GM12878 (cell line): ENCODE results near the gene ATAD3A.

ENCODE experiments used
- BRCA1 ChIP-seq: IDR thresholded peaks from 2 replicates; pipeline ENCODE4 v1.6.1; 2011; ENCODE audit warnings: low read depth, low read length, improper control_type of control experiment
- EZH2 ChIP-seq: IDR thresholded peaks from 2 replicates; pipeline ENCODE4 v1.6.1; 2012; ENCODE audit warnings: low read depth, mild to moderate bottlenecking, control low read depth, inconsistent platforms, low read length, borderline replicate concordance; ENCODE audit not compliant: control insufficient read depth
- TF ChIP-seq, protein P1 (sequence below): fragments of 450-650 bp; IDR thresholded peaks from 2 replicates; pipeline ENCODE4 v1.6.1; 2017; ENCODE audit warnings: mild to moderate bottlenecking, low read depth, inconsistent platforms; ENCODE audit not compliant: poor library complexity, severe bottlenecking

GRCh38 chr1:1577367-1578011 is 65.5 kb downstream of the ATAD3A start:
- TF ChIP-seq BRCA1 (no peak), EZH2 (no peak)
- TF ChIP-seq, protein P1, sequence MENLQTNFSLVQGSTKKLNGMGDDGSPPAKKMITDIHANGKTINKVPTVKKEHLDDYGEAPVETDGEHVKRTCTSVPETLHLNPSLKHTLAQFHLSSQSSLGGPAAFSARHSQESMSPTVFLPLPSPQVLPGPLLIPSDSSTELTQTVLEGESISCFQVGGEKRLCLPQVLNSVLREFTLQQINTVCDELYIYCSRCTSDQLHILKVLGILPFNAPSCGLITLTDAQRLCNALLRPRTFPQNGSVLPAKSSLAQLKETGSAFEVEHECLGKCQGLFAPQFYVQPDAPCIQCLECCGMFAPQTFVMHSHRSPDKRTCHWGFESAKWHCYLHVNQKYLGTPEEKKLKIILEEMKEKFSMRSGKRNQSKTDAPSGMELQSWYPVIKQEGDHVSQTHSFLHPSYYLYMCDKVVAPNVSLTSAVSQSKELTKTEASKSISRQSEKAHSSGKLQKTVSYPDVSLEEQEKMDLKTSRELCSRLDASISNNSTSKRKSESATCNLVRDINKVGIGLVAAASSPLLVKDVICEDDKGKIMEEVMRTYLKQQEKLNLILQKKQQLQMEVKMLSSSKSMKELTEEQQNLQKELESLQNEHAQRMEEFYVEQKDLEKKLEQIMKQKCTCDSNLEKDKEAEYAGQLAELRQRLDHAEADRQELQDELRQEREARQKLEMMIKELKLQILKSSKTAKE: no peak
